Duodenal mucosa (tissue), 2 donors: ENCODE data around the gene PDE8A.
A peak's percentile ranks its signal among the peaks of the same experiment; 100 is the strongest.
"Not testable (repeated sequence)": the region's sequence is repeated elsewhere in the genome, so short reads cannot be mapped to it uniquely, and the experiment has no call there.

ENCODE experiments used
- H3K27ac ChIP-seq: one replicate; pipeline ENCODE4 v1.7.0; 2013; ENCODE audit warnings: low read depth, low read length
- H3K27me3 ChIP-seq, 2 donors: one replicate each; pipeline ENCODE4 v1.7.0; 2013; ENCODE audit warnings: low read length in 2 of 2, control low read depth in 1 of 2; ENCODE audit not compliant: insufficient read depth in 2 of 2, control insufficient read depth in 1 of 2
- H3K36me3 ChIP-seq, 2 donors: one replicate each; pipeline ENCODE4 v1.7.0; 2013; ENCODE audit warnings: low read length in 2 of 2, control low read depth in 1 of 2; ENCODE audit not compliant: insufficient read depth in 2 of 2, control insufficient read depth in 1 of 2
- H3K4me1 ChIP-seq, 2 donors: one replicate each; pipeline ENCODE4 v1.7.0; 2013; ENCODE audit warnings: low read length in 2 of 2, control low read depth in 1 of 2; ENCODE audit not compliant: insufficient read depth in 2 of 2, control insufficient read depth in 1 of 2
- H3K4me3 ChIP-seq, 2 donors: one replicate each; pipeline ENCODE4 v1.7.0; 2013; ENCODE audit warnings: low read length in 2 of 2, low read depth in 1 of 2
- H3K9ac ChIP-seq, 2 donors: one replicate each; pipeline ENCODE4 v1.7.0; 2013; ENCODE audit warnings: low read length in 2 of 2, low read depth in 1 of 2
- H3K9me3 ChIP-seq, 2 donors: one replicate each; pipeline ENCODE4 v1.7.0; 2013; ENCODE audit warnings: low read length in 2 of 2, control low read depth in 1 of 2; ENCODE audit not compliant: control insufficient read depth in 1 of 2

PDE8A gene

DNA sequence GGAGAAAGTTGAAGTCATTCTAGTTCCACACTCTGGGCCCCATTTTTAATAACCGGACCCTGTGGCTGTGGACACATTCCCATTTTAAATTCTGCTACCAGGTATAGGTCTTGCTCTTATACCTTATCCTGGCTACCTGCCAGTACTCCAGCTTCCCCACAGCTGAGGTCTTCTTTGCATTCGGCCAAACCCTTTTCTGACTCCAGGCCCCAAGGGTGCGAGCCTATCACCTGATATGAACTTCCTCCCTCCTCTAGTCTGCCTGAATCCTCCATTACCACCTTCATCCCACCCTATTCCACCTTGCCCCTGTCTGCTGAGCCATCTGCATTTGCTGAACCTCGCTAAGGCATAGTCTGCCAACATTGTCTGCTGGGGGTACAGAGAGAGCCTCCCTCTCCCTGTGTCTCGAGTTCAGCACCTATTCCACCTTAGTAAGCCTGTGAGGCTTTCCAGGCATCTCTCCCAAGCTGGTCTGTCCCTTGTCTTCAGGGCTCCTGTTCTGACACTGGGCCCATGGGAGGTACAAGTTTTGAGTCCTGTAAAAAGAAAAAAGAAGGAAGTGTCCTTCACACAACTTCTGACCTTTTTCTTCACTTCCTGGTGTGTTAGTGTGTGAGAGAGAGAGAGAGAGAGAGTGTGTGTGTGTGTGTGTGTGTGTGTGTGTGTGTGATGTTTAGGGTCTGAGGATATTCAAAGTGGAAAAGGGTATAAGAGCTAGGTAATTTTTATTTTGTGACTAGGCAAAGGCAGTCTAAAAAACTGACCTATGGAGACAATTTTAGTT, 27.0 kb downstream of the PDE8A start:
- peaks cover 47 to 62% of the 10 kb centered on the region in 2 donors for H3K4me1 ChIP-seq
- no peak overlapping the region for H3K4me3 ChIP-seq
- no peaks in the 10 kb centered on the region for H3K36me3 ChIP-seq
- H3K27me3 ChIP-seq, result no peaks in the 10 kb centered on the region
- no peaks in the 10 kb centered on the region for H3K9me3 ChIP-seq
- H3K27ac ChIP-seq, result peak overlapping the region; percentile 53
- no peak overlapping the region for H3K9ac ChIP-seq

DNA sequence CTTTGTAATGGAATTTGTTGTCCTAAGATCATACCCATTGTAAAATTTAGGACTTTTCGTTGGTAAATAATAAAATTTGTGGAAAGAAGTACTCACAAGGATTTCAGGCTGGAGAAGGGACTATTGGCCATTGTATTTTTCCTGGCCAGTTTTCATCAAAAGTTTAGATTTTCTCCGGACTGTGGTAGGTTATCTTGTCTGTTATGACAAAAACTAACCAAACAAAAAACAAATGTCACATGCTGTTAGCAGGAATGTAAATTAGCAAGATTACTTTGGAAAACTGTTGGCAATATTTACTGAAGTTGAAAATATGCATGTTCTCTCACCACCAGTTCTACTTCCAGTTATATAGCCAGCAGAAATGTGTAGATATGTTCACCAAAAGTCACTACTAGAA, 27.8 kb downstream of the PDE8A start:
- H3K36me3 ChIP-seq, result no peaks in the 10 kb centered on the region
- H3K4me3 ChIP-seq, result no peak overlapping the region
- H3K9me3 ChIP-seq, result no peaks in the 10 kb centered on the region
- no peak overlapping the region for H3K27ac ChIP-seq
- H3K4me1 ChIP-seq, result peaks cover 44 to 54% of the 10 kb centered on the region in 2 donors
- no peaks in the 10 kb centered on the region for H3K27me3 ChIP-seq
- H3K9ac ChIP-seq, result no peak overlapping the region

GRCh38 chr15:85010071-85010385, 28.4 kb downstream of the PDE8A start:
- Histone ChIP-seq H3K9ac (no peak overlapping the region), H3K27me3 (no peaks in the 10 kb centered on the region), H3K4me1 (peaks cover 43 to 53% of the 10 kb centered on the region in 2 donors), H3K4me3 (no peak overlapping the region), H3K27ac (no peak overlapping the region), H3K9me3 (no peaks in the 10 kb centered on the region), H3K36me3 (no peaks in the 10 kb centered on the region)

DNA sequence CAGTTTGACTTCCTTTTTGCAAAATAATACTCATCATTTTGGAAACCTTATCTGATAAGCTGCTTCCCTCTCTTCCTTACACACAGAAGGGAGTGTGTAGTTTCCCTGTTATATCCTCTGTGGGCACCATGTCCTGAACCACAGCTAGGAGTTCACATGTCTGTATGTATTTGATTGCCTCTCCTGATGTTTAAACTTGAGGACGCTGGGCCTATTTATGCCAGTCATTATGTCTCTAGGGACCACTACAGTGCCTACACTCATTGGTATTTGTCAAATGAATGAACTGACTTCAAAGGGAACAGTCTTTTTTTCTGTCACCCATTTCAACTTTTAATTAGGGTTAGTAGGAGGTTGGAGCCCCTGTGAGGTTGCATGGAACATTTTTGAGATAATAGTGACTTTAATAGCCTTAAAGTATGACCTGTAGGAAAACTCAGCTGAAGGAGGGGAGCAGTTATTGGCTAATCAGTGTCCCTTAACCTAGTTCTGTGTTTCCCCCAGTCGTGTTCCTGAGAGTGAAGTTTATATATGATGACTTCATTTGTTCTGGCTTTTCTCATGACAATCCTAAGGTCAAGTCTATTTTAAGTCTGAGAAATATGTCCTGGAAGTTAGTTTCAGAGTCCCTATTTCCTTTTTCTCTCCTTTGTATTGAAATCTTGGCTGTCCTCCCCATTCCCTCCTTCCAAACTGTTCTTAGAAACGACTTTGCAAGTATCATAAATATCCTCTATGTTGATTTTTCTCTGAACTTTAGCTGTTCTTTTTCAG, 28.9 kb downstream of the PDE8A start:
- H3K36me3 ChIP-seq, result no peaks in the 10 kb centered on the region
- H3K4me3 ChIP-seq, result no peak overlapping the region
- H3K9ac ChIP-seq, result no peak overlapping the region
- H3K27me3 ChIP-seq, result no peaks in the 10 kb centered on the region
- H3K27ac ChIP-seq, result peak overlapping the region; percentile 39
- peaks cover 43 to 53% of the 10 kb centered on the region in 2 donors for H3K4me1 ChIP-seq
- no peaks in the 10 kb centered on the region for H3K9me3 ChIP-seq

DNA sequence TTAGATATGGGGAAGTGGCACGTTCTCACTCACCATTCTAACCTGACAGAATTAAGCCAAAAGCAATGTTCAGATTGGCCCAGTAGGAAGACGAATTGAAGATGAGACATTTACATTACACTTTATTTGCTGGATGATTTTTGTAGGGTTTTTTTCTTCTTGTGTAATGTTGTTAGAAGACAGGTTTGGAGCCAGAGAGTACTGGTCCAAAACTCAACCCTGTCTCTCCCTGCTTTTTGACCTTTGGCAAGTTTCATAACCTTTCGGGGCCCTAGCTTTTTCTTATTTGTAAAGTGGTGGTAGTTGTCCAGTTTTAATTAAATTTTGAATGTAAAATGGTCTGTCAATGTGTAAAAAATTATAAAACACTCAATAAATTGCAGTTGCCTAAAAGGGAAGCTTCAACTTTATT, 29.5 kb downstream of the PDE8A start:
- H3K36me3 ChIP-seq, result no peaks in the 10 kb centered on the region
- peak overlapping the region; percentile 39 for H3K27ac ChIP-seq
- H3K27me3 ChIP-seq, result no peaks in the 10 kb centered on the region
- no peaks in the 10 kb centered on the region for H3K9me3 ChIP-seq
- H3K4me1 ChIP-seq, result peaks cover 43 to 50% of the 10 kb centered on the region in 2 donors
- H3K4me3 ChIP-seq, result no peak overlapping the region
- no peak overlapping the region for H3K9ac ChIP-seq

DNA sequence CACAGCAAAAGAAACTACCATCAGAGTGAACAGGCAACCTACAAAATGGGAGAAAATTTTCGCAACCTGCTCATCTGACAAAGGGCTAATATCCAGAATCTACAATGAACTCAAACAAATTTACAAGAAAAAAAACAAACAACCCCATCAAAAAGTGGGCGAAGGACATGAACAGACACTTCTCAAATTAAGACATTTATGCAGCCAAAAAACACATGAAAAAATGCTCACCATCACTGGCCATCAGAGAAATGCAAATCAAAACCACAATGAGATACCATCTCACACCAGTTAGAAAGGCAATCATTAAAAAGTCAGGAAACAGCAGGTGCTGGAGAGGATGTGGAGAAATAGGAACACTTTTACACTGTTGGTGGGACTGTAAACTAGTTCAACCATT, 30.1 kb downstream of the PDE8A start:
- not testable (repeated sequence) for H3K9me3 ChIP-seq, H3K27me3 ChIP-seq, H3K36me3 ChIP-seq, H3K27ac ChIP-seq, H3K9ac ChIP-seq, H3K4me3 ChIP-seq
- peaks cover 40 to 46% of the 10 kb centered on the region in 2 donors for H3K4me1 ChIP-seq

- no peak overlapping the region for H3K27ac ChIP-seq
Observed at GRCh38 chr15:85013785-85014184, 32.1 kb downstream of the PDE8A start.

DNA sequence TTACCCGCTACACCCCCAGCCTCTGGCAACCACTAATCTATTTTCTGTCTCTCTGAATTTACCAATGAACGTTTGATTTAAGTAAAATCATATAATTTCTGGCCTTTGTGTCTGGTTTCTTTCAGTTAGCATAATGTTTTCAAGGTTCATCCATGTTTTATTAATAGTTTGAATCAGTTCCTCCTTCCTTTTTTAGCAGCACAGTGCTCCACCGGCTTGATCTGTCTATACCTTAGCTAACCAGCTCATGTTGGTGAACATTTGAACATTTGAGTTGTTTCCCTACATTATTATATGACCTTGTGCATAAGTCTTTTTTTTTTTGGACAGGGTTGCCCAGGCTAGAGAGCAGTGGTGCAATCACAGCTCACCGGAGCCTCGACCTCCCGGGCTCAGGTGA, 33.3 kb downstream of the PDE8A start:
- Histone ChIP-seq H3K36me3 (no peaks in the 10 kb centered on the region), H3K27me3 (no peaks in the 10 kb centered on the region), H3K27ac (no peak overlapping the region), H3K4me1 (peaks cover 10 to 16% of the 10 kb centered on the region in 2 donors), H3K9me3 (no peaks in the 10 kb centered on the region), H3K9ac (no peak overlapping the region), H3K4me3 (no peak overlapping the region)

More at GRCh38 chr15:85013785-85014184, 32.1 kb downstream of the PDE8A start:
- H3K4me3 ChIP-seq, result no peak overlapping the region
- no peaks in the 10 kb centered on the region for H3K36me3 ChIP-seq
- no peak overlapping the region for H3K9ac ChIP-seq
- H3K27me3 ChIP-seq, result no peaks in the 10 kb centered on the region
- H3K4me1 ChIP-seq, result peaks cover 21 to 27% of the 10 kb centered on the region in 2 donors
- no peaks in the 10 kb centered on the region for H3K9me3 ChIP-seq

GRCh38 chr15:85016275-85016674, 34.6 kb downstream of the PDE8A start:
- Histone ChIP-seq H3K27ac (no peak overlapping the region), H3K4me1 (peaks cover 0 to 2% of the 10 kb centered on the region in 2 donors), H3K9ac (no peak overlapping the region), H3K9me3 (no peaks in the 10 kb centered on the region), H3K4me3 (no peak overlapping the region), H3K27me3 (no peaks in the 10 kb centered on the region), H3K36me3 (no peaks in the 10 kb centered on the region)

GRCh38 chr15:85019815-85020590, 38.3 kb downstream of the PDE8A start:
- no peak overlapping the region for H3K9ac ChIP-seq
- H3K27me3 ChIP-seq, result no peaks in the 10 kb centered on the region
- peaks cover 13 to 26% of the 10 kb centered on the region in 2 donors for H3K4me1 ChIP-seq
- no peak overlapping the region for H3K27ac ChIP-seq
- H3K9me3 ChIP-seq, result no peaks in the 10 kb centered on the region
- no peaks in the 10 kb centered on the region for H3K36me3 ChIP-seq
- no peak overlapping the region for H3K4me3 ChIP-seq
